LHCN-M2 (cell line): ENCODE data around the gene DLG1. TPM values are rescaled to one million over a fixed set of nuclear protein-coding genes. Genes with fewer than 3 reads are reported as not detected.

Source experiments
- DNase-seq: peaks from one replicate; pipeline ENCODE4 v3.0.0-alpha.2; 2012; ENCODE audit warnings: low read depth
- polyA plus RNA-seq: library from polyadenylated mRNA; unstranded; fragments of >200 nt; gene quantifications from one replicate; pipeline ENCODE4 v1.2.1, GENCODE V29; 2012; ENCODE audit warnings: missing spikeins
- total RNA-seq: library from RNA; depleted of rRNA; stranded (reverse); fragments of >200 nt; gene quantifications from 2 replicates; pipeline ENCODE4 v1.2.3, GENCODE V29; 2014; rRNA removed

The DLG1 gene
- total RNA-seq = 107 and 110 TPM in 2 replicates
- 59.4 TPM for polyA plus RNA-seq

DNA sequence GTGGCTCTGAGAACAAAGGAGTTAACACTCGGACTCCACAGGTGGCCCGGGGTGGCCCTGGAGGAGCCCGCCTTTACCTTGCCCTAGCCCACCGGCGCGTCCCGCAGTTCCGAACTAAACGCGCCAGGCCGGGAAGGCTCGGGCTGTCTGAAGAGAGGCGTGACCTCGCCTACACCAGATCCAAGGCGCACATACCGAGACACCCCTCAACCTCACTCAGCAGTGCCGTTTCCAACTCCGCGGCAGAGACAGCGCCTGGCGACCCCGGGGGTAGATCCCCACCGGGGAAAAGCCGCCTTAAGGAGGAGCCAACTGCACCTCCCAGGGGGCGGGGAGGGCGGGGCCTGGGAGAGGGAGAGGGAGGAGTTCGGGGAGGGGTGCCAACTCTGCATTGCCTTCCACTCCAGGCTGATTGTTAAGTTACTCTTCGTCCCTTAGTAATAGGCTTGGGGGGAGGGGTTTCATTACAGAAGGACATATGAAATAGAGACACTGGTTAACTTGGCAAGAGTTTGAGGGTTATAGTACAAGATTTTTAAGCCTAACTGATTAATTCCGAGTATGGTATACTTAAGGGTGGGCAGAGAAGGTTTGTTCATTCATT is at the start of gene DLG1:
Gene DLG1 (minus strand): TSS at position 272 of the 604 bp plus-strand sequence. CDS start 1,408 bp downstream, outside the sequence.
- DNase-seq = peak; percentile 93

DNA sequence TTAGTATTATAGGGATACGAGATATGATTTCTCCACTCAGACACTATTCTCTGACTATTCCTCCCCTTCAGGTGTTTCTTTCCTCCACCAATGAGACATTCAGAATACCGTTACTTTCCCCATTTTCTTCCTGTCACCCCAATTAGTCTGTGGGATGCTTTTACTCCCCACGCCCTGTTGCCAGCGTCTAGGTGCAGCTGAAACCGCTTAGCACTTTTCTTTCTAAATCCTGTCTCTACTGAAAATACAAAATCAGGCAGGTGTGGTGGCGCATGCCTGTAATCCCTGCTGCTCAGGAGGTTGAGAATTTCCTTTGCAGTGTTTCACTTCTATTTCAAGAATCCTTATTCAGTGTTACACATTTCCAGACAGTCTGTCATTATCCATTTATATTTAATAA is 49.6 kb upstream of the DLG1 start:
- DNase-seq = no peak

DNA sequence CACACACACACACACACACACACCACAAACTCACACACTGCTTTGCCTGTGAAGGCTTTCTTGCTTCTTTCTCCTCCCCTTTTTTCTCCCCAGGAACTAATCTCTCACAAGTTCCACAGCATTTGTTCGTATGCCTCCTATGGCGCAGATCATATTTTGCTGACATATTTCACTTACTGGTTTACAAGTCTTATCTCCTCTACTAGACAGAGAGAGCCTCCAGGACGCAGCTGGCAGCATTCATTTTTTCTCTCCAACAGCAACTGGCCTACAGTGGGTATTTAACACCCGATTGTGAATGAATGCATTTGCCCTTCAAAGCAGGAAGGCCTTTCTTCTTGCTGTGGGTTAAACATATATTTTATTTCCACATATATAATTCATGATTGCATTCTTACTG is 47.0 kb upstream of the DLG1 start:
- DNase-seq = no peak

DNA sequence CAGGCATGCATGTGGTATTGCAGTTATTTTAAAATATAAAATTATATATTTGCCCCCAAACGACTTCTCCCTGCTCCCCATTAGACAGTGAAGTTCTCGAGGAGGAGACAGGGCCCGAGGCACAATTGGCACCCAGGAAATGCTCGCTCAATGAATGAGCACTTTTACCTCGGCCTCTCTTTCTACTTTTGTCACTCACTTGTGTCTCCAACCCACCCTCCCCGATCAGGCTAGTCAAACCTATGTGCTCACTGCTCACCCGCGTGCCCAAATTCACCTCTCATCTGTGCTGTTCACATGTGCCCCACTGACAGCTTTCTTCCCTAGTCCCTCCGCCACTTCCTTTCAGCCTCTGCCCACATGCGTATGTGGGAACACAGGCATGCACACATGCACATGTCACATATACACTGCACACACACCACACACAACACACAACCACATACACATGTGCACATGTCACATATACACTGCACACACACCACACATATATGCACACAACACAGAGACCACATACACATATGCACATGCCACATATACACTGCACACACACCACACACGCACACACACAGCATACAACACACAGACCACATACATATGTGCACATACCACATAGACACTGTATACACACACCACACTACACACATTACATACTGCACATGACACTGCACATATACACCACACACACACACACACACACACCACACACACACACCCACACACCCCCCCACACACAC is 46.3 kb upstream of the DLG1 start:
- DNase-seq = no peak

DNA sequence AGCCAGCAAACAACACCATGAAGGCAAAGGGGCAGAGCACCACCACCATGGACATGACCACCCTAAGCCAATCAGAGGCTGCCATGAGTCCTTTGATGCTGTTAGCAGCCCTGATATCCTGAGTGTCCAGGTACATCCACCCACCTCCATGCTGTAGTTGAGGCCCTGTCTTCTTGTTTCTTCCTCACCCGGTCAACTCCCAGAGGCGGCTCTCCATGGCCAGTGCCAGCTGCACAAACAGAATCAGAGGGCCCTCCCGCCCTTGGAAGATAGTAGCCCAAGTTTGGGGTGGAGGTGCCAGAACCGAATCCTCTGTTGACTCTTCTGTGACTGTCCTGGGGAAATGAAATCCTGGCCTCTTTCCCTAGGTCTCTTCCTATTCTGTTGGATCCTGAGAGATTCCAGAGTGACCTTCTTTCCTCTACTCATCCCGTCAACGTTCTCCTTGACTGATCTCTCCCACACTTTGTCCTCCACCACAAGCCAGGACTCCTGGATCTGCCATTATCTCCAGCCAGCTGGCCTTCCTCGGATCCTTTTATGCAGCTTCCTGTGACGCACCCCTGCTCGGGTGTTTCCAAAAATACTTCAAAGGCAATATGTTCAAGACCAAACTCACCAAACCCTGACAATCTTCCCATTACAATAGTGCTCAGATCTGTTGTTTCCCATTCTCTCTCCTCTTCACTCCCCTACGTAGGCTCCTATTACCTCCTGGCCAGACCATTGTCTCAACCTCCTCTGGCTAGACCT is 45.4 kb upstream of the DLG1 start:
- no peak for DNase-seq

DNA sequence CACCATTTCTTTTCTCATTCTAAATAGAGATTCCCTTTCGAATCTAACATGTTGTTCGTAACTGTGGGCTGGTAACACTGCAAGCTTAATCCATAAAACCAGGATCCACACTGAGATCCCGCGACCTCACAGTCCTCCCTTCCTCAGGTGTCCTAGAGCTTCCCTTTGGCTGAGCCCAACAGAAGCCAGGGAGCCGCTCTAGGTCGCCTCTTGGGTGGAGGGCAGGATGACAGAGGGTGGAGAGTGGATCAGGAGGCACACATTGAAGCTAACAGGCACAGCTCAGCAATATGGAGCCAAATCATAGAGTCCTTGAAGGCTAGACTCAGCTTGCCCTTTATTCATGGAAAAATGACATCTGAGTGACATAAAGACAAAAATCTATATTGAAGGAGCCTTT is 44.7 kb upstream of the DLG1 start:
- no peak for DNase-seq

DNA sequence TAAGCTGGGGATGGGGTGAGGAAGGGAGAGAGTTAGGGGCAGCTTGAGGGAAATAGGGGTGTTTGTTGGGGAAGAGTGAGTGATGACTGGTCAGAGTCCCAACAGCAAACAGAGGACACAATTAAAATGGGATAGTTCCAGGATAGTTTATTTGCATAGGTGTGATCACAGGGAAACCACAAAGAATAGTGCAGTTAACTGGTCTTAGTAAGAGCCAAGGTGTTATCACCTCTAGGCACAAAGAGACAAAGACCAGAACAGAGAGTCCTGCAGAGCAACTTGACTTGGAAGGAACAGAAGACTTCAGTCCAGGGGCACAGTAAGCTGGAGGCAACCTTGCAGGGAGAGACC is 42.1 kb upstream of the DLG1 start:
- no peak for DNase-seq

DNA sequence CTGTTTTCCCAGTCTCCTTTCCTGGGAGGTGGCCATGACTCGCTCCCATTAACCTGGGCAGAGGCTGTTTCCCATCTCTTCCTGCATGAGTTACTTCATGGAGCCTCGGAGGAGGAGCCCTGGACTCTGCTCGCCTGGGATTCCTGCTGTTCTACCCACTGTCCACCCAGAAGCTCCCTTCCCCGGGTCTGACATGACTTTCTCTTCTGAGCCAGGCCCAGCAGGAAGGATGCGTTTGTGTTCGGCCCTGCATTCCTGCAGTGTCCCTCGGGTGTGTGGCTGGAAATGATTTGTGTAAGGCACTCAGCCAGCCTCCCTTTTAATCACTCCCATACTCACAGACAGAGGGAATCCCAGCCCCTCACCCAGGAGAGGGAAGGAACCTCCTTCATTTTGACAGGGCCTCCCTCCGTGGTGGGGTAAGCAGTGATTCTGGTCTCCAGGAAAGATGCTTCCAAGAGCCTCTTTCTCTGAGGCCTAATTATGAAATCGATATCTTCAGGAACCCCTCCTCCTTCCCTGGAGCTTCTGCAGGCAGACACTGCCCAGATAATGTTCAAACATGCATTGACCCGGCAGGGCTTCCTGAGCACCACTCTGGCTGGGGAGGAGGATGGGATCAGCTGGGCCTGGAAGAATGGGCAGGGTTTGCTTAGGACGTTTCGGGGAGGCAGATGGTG is 41.6 kb upstream of the DLG1 start:
- no peak for DNase-seq

DNA sequence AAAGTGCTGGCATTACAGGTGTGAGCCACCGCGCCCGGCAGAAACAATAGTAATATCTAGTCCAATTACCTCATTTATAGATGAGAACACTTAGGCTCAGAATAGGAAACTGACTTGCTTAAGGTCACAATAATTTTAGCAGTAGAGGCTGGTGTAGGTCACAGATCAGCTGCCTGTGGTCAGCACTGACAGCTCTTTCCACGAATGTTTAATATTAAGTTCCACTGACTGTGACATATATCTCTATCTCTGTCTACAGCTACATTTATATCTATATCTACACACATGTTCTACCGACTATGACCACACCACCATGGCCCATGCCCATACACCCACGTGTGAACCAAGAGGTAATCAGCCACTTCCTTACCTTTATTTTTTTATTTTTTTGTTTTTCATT is 40.2 kb upstream of the DLG1 start:
- DNase-seq = no peak

DNA sequence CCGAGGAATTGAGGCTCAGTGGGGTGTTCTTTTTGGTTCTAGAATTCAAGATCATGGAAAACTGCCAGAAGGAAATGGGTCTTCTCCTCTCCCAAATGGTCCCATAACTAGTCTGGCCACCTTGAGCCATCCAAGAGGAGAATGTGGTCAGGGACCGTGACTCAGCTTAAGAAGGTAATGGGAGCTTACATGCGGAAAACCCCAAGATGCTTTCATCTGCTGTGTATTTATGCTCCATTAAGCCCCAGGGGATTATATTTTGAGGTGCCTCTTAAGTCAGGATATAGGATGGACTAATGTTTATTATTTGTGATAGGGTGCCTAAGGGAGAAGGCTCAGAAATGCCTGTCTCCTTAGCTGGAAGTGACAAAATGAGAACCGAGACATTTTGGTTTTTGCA is 39.2 kb upstream of the DLG1 start:
- no peak for DNase-seq

DNA sequence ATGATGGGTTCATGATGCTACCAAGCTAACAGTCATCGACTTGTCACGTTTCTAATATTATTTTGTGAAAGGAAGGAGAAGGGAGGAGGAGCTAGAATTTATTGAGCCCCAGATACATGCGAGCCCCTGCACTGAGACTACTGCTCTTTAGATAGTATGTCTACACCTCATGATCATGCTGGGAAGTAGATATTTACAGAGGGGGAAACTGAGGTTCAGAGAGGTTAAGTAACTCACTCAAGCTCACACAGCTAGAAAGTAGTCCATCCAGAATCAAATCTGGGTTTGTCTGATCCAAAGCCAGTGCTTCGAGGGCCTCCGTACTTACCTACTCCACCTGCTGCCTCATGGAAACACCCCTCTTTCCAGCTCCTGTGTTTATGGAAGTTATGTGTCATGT is 38.8 kb upstream of the DLG1 start:
- no peak for DNase-seq

DNA sequence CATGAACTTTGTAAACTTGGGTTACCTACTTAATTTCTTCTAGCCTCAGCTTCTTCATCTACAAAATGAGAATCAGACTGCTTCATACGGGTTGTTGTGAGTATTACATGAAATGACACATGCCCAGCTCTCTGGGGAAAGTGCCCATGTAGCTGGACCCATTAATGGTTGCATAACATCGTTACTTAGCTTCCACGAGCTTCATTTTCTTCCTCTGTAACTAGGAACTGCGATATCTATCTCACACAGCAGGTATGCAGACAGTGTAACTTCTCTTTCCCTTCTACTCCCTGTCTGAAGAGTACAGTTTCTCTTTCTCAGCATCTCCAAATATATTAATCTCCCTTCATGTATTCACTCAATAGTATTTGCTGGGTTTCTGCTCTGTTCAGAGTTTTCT is 37.9 kb upstream of the DLG1 start:
- no peak for DNase-seq

DNA sequence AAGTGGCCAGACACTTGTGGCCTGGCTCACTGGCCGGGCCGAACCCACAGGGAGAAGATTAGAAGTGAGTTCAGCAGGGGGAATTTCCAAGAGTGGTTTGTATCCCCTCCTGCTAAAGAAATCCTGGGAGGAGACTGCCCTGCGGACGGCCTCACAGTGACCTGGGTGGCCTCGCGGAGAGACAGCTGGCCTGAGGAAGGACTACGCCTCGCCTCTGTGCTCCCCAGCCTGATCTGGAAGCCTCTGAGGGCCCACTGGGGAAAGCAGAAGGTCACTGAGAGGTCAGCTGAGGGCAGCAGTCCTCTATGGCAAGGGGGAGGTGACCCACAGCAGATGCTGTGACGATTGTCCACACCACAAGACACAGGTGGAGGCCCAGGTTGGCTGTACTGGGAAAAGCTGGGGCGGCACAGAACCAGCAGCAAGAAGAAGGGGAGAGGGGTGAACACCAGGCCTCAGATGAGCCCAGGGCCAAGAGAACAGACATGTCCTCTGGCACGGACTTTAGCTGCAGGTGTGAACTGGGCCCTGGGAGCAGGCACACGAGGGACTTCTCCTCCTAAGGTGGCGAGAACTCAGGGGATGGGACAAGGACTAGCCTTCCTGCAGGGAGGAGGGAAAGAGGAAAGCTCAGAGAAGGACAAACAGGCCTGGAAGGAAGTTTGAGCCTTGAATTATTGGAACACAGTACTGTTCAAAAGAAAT is 37.2 kb upstream of the DLG1 start:
- peak; percentile 32 for DNase-seq

DNA sequence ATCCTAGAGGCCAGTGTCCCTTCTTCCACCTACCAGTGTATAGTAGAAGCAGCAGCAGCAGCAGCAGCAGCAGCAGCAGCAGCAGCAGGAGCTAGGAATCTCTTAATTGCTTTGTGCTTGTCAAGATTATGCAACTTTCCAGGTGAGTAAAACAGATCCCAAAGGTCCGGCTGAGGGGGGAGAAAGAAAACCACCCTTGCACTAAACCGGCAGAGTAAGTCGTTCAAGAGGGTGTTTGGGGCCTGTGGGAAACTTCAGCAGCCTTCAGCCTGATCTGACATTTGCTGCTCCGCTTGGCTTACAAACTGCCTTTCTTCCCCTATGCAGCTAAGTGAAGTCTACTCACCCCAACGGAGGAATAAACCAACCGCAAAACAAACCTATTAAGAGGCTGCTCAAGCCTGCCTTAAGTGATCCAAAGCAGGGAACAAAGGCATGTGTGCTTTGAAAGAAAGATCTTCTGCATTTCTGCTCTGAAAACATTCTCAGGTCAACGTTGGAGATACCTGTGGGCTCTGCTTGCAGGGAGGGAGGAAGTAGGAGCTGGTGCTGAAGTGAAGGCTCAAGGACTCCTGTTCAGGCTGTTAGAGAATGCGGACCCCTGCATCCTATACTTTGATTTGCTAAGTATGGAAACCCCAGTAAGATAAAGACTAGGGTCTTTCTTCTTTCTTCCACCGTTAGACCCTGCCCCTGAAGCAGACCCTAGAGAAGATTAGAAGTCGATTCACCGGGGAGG is 35.7 kb upstream of the DLG1 start:
- no peak for DNase-seq

DNA sequence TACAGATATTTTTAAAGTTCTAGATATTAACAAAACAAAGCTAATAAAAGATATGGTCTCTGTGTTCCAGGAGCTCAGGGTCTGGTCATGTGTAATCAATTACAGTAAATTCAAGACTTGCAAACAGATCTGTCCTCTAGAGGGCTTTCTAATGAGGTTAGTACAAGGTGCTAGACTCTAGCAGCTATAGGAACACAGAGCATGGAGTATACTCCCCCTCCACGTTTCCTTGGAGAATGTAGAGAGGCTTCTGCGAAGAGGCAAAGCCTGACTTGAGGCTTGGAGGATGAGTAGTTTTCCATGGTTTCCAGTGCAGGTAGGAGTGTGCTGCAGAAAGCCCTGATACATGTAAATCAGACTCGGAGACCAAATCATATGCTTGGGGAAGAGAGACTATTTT is 32.7 kb upstream of the DLG1 start:
- DNase-seq = no peak

DNA sequence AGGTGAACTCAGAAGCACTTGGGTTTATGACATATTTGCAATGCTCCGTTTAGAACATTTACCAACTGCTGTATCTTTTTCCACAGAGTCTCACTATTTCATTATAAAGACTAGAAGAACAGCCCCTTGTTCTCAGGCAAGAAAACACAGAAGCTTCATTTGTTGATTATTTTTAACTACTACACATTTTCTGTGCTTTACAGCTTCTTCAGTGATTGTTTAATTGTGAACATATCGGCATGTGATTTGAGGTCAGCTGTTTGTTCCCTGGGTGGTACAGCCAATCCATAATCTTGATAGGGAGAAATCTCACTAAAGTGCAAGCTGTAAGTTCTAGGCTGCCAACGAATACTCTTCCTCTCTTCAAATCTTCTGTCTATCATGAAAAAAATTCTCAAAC is 31.0 kb upstream of the DLG1 start:
- no peak for DNase-seq

DNA sequence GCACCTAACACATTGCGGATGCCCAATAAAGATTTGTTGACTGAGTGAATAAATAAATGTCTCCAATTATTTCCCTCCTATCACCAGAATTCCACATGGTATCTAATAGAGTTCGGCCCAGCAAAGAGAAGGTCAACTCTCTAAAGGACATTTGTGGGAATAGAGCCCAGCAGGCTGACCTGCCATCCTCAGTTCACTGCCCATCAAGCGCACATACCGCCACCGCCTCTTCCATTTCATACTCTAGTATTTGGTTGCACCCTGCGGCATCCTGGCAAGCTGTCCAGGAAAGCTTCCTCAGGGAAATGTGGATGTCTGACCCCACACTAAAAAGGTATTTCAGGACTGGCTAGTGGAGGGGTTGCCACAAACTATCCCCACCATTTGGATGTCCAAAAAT is 29.8 kb upstream of the DLG1 start:
- no peak for DNase-seq

DNA sequence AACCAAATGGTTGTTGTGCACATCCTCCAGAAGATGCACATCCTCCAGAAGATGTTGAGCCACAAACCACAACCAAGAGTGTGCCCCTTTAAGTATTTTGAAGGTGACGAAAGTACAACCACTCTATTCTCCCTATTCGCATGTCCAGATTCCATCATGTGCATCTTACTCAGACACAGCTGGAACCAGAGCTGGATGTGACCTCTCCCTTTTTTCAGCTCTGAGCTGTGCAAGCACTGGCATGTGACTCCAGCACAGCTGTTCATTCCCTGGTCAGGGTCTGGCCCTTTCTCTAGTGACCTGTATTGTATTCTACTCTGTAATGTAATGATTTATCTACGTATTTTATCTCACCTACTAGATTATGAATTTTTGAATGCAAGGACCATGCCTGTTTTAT is 29.3 kb upstream of the DLG1 start:
- peak; percentile 94 for DNase-seq

DNA sequence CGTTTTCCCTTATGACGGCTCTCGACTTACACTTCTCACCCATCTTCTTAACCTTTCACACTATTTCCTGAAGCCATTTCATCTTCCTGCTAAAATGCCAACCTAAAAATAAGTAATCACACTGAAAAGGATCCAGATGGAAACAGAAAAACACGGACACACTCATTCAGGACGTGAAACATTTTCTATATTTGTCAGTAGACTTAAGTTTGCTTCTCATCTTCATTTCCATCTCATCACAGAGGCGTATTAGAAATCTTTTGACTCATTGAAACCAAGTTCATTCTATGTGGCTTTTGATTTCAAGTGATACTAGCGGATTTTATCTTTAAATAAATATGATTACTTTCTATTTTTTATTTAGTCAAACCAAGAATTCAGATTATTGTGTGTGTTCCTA is 27.4 kb upstream of the DLG1 start:
- DNase-seq = no peak

DNA sequence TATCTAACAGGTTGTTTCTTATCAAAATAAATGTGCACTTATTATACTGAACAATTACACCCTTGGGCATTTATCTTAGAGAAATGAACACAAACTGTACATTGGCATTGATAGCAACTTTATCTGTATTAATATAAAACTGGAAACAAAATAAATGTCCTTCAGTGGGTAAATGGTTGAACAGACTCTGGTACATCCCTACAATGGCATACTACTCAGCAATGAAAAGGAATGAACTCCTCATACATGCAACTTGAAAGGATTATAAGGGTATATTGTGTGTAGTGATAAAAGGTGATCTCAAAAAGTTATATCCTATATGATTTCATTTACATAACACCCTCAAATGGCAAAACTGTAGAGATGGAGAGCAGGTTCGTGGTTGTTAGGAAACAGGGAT is 23.7 kb upstream of the DLG1 start:
- DNase-seq = no peak

DNA sequence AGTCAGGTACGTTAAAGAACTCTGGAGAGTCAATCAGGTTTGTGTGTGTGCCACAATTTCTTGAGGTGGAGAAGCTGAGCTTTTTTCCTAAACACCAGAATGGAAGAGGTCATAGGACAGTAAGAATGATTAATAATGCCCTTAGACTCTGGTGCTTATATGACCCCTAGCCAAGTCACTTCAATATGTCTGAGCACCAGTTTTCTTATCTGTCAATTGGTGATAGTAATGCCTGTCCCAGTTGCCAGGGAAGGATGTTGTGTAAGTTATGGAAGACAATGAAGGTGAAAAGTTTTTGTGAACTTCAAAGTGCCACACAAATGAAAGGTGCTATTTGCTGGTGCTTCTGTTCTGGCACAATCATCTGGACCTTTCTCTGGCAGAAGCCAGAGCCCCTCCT is 22.2 kb upstream of the DLG1 start:
- DNase-seq = no peak
